ENCODE measurements around the gene METTL23. TPM values are rescaled to one million over a fixed set of nuclear protein-coding genes. Genes with fewer than 3 reads are reported as not detected.

Gene METTL23
- total RNA-seq, result 10 to 100 TPM; 23.7 to 56.4 (median 31.2) TPM

GRCh38 chr17:76726776-76727718 lies at the start of gene METTL23:
TSS of gene METTL23 (plus strand) at chr17:76726839. CDS start at chr17:76729711, 2,872 bp downstream.
- no peak for TF ChIP-seq CTCF (IDR thresholded peaks at IDR 0.05; ENCODE audit: low read depth)

GRCh38 chr17:76677406-76677805 lies 49.2 kb upstream of the METTL23 start:
- no peak for TF ChIP-seq CTCF (IDR thresholded peaks at IDR 0.05; ENCODE audit: low read depth)

- no peak for TF ChIP-seq CTCF (IDR thresholded peaks at IDR 0.05; ENCODE audit: low read depth)
Observed at GRCh38 chr17:76678330-76678729, 48.3 kb upstream of the METTL23 start.

- no peak for TF ChIP-seq CTCF (IDR thresholded peaks at IDR 0.05; ENCODE audit: low read depth)
Observed at GRCh38 chr17:76679239-76679638, 47.4 kb upstream of the METTL23 start.

GRCh38 chr17:76681222-76682137 lies 45.2 kb upstream of the METTL23 start:
- no peak for TF ChIP-seq CTCF (IDR thresholded peaks at IDR 0.05; ENCODE audit: low read depth)

- no peak for TF ChIP-seq CTCF (IDR thresholded peaks at IDR 0.05; ENCODE audit: low read depth)
Observed at GRCh38 chr17:76682296-76682695, 44.3 kb upstream of the METTL23 start.
